Kidney epithelial cell (primary cell): ENCODE data around the gene MICAL3. TPM values are rescaled to one million over a fixed set of nuclear protein-coding genes. Genes with fewer than 3 reads are reported as not detected.

Experiments used
- DNase-seq: peaks from one replicate; pipeline ENCODE4 v3.0.0-alpha.2; 2010; ENCODE audit warnings: low read depth
- H3K27me3 ChIP-seq: 2 replicates; pipeline ENCODE4 v1.6.0; 2011; ENCODE audit warnings: low read length; ENCODE audit not compliant: control insufficient read depth, insufficient read depth
- H3K36me3 ChIP-seq: 2 replicates; pipeline ENCODE4 v1.5.1; 2011; ENCODE audit warnings: low read length; ENCODE audit not compliant: control insufficient read depth, insufficient read depth
- H3K4me3 ChIP-seq: 2 replicates; pipeline ENCODE4 v1.5.1; 2011; ENCODE audit warnings: low read depth, mild to moderate bottlenecking, control low read depth, low read length
- total RNA-seq: library from RNA; depleted of rRNA; stranded (reverse); fragments of >200 nt; gene quantifications from 2 replicates; pipeline ENCODE4 v1.2.3, GENCODE V29; 2015
- TF ChIP-seq, protein P1 (sequence below): IDR thresholded peaks from 2 replicates; pipeline ENCODE4 v1.5.1; 2011; ENCODE audit warnings: mild to moderate bottlenecking, moderate library complexity, low read length, control low read depth, inconsistent platforms; ENCODE audit not compliant: insufficient read depth, poor library complexity, severe bottlenecking

Gene MICAL3
- total RNA-seq, 1 donor from 2014 or later = 38.9 TPM

DNA sequence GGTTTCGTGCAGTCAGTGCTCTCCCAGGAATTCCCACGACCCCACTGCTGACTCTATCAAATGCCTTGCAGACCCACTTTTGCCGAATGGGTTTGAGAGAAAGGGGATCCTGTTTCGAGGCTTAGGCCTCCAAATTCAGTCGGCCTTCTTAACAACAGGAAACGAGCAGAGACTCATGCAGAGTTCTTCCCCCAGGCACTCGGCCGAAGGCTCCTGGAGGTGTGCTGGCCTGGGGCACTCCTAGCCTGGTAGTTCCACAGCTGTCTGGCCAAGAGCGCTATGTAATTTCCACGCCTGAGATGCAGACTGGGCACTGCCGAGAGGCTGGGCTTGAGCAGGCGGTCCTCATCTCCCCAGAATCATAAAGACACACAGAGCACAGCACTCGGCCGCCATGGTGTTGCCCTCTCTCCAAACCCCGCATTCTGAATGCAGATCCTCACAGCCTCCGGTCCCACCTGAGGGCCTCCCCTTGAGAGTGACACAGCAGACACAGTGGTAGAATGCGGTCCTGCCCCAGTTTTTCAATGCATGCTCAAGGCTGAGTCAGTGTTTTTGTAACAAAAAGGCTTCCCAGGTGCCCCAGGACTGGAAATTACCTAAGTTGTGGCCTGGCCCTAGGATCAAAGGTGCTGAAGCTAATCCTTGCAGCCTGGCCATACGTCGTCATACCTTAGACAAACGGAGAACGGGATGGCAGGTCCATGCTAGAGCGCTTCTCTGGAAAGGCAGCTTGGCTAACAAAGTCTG lies 219.9 kb downstream of the MICAL3 start:
- Histone ChIP-seq H3K27me3 (no peaks in the 10 kb centered on the region), H3K4me3 (no peak overlapping the region), H3K36me3 (peaks cover 3% of the 10 kb centered on the region)
- TF ChIP-seq, protein P1, sequence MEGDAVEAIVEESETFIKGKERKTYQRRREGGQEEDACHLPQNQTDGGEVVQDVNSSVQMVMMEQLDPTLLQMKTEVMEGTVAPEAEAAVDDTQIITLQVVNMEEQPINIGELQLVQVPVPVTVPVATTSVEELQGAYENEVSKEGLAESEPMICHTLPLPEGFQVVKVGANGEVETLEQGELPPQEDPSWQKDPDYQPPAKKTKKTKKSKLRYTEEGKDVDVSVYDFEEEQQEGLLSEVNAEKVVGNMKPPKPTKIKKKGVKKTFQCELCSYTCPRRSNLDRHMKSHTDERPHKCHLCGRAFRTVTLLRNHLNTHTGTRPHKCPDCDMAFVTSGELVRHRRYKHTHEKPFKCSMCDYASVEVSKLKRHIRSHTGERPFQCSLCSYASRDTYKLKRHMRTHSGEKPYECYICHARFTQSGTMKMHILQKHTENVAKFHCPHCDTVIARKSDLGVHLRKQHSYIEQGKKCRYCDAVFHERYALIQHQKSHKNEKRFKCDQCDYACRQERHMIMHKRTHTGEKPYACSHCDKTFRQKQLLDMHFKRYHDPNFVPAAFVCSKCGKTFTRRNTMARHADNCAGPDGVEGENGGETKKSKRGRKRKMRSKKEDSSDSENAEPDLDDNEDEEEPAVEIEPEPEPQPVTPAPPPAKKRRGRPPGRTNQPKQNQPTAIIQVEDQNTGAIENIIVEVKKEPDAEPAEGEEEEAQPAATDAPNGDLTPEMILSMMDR = no peak
- DNase-seq = no peak

GRCh38 chr22:17803609-17804270 lies 220.6 kb downstream of the MICAL3 start:
- Histone ChIP-seq H3K4me3 (no peak overlapping the region), H3K27me3 (no peaks in the 10 kb centered on the region), H3K36me3 (peaks cover 1% of the 10 kb centered on the region)
- TF ChIP-seq, protein P1 = no peak
- no peak for DNase-seq

DNA sequence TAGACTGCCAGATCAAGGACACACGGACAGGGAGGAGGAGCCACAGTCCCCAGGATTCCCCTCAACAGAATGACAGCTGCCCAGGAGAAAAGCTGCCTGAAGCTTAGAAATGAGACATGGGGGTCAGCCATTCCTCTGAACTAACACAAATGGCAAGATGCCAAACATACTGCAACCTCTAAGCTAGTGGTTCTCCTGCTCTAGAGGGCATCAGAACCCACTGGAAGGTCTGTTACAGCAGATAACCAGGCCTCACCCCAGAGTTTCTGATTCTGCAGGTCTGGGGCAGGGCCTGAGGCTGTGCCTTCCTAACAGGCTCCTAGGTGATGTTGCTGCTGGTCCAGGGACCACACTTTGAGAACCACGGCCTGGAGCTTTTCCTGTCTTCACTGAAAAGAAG lies 221.5 kb downstream of the MICAL3 start:
- TF ChIP-seq, protein P1 = no peak
- no peak overlapping the region for H3K4me3 ChIP-seq
- no peaks in the 10 kb centered on the region for H3K27me3 ChIP-seq
- H3K36me3 ChIP-seq = peaks cover 1% of the 10 kb centered on the region
- DNase-seq = no peak

DNA sequence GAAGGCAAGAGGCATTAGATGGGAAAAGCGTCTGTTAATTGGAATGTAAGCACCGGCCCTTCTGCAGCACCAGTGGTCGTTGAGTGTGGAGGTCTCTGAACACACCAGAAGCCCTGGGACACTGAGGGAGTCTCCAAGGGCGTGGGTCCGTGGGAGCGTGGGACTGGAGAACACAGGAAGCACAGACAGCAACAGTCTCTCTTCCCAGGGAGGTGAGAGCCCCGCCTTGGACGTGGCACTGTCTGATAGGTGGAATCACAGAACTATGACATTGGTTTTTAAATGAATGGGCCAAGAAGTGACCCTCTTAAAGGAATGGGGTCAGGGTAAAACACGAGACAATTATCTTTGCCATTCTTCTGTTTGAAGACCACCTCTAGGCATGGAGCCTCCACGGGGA lies 221.9 kb downstream of the MICAL3 start:
- DNase-seq = no peak
- H3K27me3 ChIP-seq = no peaks in the 10 kb centered on the region
- TF ChIP-seq, protein P1 = no peak
- H3K4me3 ChIP-seq = no peak overlapping the region
- peaks cover 1% of the 10 kb centered on the region for H3K36me3 ChIP-seq

DNA sequence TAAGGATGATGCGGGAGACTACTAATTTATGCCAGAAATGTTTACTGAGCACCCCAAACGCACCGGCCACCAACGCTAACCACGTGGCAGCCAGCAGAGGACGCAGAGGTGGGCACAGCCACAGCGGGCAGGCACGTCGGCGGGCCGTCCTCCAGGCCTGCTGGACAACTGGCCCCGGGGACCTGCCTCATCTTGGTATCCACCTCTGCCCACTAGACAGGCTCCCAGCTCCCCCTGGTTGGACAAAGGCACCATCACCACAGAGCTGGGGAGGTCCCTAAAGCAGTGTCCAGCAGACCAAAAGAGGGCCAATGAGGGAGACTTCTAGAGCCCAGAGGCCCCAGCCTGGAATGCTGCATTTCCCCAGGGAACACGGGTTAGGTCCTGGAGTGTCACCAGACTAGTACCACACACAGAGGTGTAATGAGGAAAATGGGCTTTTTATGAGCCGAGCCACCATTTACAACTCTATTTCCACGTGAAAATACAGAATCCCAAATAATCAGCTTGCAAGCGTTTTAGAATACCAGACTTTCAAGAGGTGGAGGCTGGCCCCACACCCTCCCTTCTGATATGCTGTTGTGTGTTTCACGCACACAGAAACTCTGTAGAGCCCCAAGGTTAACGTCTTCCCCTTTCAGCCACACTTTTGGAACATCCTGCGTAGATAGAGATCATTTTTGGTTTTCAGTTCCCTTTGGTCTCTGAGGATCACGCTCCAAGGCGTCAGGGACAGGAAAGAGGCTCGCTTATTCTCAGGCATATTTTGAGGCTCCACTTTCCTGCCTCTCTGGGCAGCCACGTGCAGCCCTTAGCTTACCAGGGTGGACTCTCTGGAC lies 226.4 kb downstream of the MICAL3 start:
- DNase-seq = no peak
- TF ChIP-seq, protein P1 = no peak

More for the DNA sequence above, 226.4 kb downstream of the MICAL3 start:
- Histone ChIP-seq H3K27me3 (no peaks in the 10 kb centered on the region), H3K36me3 (peaks cover 1% of the 10 kb centered on the region), H3K4me3 (no peak overlapping the region)
